BLaER1 treated with 17β-estradiol and CSF1 and Interleukin-3, amounts not matched to agents 10 nM and 100 nM (cell line): Measurements from ENCODE around the gene NHS.
"Not testable (repeated sequence)": the region's sequence is repeated elsewhere in the genome, so short reads cannot be mapped to it uniquely, and the experiment has no call there.

ENCODE experiments used
- H3K27ac ChIP-seq, 11 experiments: shearing (Covaris generic); formaldehyde crosslinking; 2 replicates each; pipeline ENCODE4 v1.8.1; 2022
- H3K27me3 ChIP-seq, 11 experiments: shearing (Covaris generic); formaldehyde crosslinking; 2 replicates each; pipeline ENCODE4 v1.8.1; 2022
- H3K36me3 ChIP-seq, 11 experiments: shearing (Covaris generic); formaldehyde crosslinking; 2 replicates each; pipeline ENCODE4 v1.8.1; 2022
- H3K4me1 ChIP-seq, 10 experiments: shearing (Covaris generic); formaldehyde crosslinking; 2 replicates each; pipeline ENCODE4 v1.8.1; 2022
- H3K4me2 ChIP-seq, 11 experiments: shearing (Covaris generic); formaldehyde crosslinking; 2 replicates each; pipeline ENCODE4 v1.8.1; 2022
- H3K4me3 ChIP-seq, 10 experiments: shearing (Covaris generic); formaldehyde crosslinking; 2 replicates each; pipeline ENCODE4 v1.8.1; 2022
- H3K9ac ChIP-seq, 11 experiments: shearing (Covaris generic); formaldehyde crosslinking; 2 replicates each; pipeline ENCODE4 v1.8.1; 2022
- H3K9me3 ChIP-seq, 11 experiments: shearing (Covaris generic); formaldehyde crosslinking; replicated peaks in 1 of 11; 2 replicates each; pipeline ENCODE4 v1.8.1; 2022
- H4K20me1 ChIP-seq, 11 experiments: shearing (Covaris generic); formaldehyde crosslinking; 2 replicates each; pipeline ENCODE4 v1.8.1; 2022
- Cebpa-rat ChIP-seq, 11 experiments: shearing (Covaris generic); IDR thresholded peaks; 2 replicates each; pipeline ENCODE4 v1.8.1; 2022

NHS gene

DNA sequence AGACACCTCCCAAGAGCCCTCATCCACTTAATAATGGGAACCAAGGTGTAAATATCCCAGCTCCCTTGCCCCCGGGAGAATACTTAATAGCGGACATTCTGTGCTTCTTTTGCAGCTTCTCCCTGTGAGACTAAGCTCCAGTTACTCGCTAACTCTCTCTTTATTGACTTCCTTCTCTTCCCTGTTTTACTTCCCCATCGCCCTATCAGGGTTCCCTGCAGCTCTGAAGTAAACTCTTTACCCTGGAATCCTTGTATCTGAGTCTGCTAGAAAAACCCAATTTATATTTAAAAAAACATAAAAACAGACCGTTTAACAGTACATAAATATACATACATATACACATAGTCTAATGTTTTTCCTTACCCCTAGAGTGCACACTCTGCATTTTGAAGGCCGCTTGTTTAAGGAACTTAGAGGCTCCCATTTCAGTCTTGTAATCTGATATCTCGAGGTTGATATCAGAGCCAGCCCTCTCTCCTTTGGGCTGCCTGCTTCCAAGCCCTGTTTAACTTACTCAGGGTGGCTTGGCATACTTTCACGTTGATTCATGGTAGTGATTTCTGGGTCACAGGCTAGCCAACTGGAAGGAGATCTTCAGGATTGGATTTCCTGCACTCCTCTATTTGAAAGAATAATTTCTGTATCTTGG is 184.9 kb downstream of the NHS start:
- Histone ChIP-seq H3K9ac (no peak overlapping the region), H3K4me3 (no peak overlapping the region), H3K9me3 (0 out of 22 replicates have a peak, but pooled peaks cover 0 to 7% (median 0%) of the 10 kb centered on the region in 11 experiments), H3K27ac (no peak overlapping the region), H3K4me2 (peak overlapping the region in 1 of 11 experiments; percentile 18; a peak in 1 of 22 replicates), H3K36me3 (no peaks in the 10 kb centered on the region), H3K4me1 (peaks cover 0 to 10% (median 2%) of the 10 kb centered on the region in 10 experiments; a peak in 5 of 20 replicates), H3K27me3 (peaks cover 92 to 100% (median 98%) of the 10 kb centered on the region in 11 experiments), H4K20me1 (peaks cover 0 to 3% (median 0%) of the 10 kb centered on the region in 11 experiments; a peak in 5 of 22 replicates)
- no peak for TF ChIP-seq Cebpa-rat (IDR thresholded peaks at IDR 0.05)

DNA sequence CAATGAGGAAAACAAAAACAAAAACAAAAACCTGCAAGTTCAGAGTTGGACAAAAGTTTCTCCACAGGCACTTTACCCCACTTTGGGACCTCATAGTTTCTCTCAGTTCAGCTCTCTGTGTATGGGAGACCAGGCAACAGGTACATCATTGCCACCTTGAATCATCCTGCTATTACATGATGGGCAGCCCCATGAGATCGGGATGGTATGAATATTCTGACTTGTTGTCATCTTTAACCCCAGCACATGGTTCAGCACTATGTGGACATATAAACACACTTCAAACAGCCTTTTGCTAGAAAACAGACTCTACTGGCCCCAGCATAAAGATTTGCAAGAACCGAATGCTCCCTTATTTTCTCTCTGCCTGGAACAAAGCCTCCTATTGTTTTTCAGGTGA is 185.4 kb downstream of the NHS start:
- Histone ChIP-seq H3K9me3 (0 out of 22 replicates have a peak, but pooled peaks cover 0 to 7% (median 0%) of the 10 kb centered on the region in 11 experiments), H3K27ac (no peak overlapping the region), H3K4me1 (peaks cover 0 to 10% (median 2%) of the 10 kb centered on the region in 10 experiments; a peak in 5 of 20 replicates), H3K27me3 (peaks cover 92 to 100% (median 98%) of the 10 kb centered on the region in 11 experiments), H3K36me3 (no peaks in the 10 kb centered on the region), H4K20me1 (peaks cover 0 to 3% (median 0%) of the 10 kb centered on the region in 11 experiments; a peak in 4 of 22 replicates), H3K4me2 (peak overlapping the region in 1 of 11 experiments; percentile 15; a peak in 1 of 22 replicates), H3K9ac (no peak overlapping the region), H3K4me3 (no peak overlapping the region)
- no peak for TF ChIP-seq Cebpa-rat (IDR thresholded peaks at IDR 0.05)

DNA sequence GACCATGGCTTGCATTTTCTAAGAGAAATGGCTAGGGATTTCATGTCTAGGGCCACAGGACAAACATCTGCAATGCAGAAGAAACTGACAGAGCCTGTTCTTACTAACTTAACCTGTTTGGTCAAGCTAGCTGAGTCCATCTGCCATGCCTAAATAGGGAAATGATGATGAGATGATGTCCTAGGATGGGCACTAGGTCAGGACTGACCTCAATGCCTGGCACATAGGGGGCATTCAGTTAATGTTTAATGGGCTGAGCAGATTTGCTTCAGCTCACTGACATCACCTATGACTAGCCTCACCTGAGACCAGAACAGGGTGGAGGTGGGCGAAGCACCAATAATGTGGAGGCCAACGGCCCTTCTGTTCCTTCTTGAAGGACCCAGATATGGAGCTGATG is 188.1 kb downstream of the NHS start:
- Histone ChIP-seq H3K4me2 (peak overlapping the region in 3 of 11 experiments; percentile 2 to 31 (median 21); a peak in 3 of 22 replicates), H3K4me3 (no peak overlapping the region), H3K4me1 (peaks cover 0 to 15% (median 10%) of the 10 kb centered on the region in 10 experiments; a peak in 7 of 20 replicates), H3K27me3 (peaks cover 97 to 100% (median 98%) of the 10 kb centered on the region in 11 experiments), H3K9me3 (0 out of 22 replicates have a peak, but pooled peaks cover 0 to 7% (median 0%) of the 10 kb centered on the region in 11 experiments), H3K36me3 (no peaks in the 10 kb centered on the region), H3K9ac (no peak overlapping the region), H3K27ac (no peak overlapping the region), H4K20me1 (no peaks in the 10 kb centered on the region; a peak in 4 of 22 replicates)
- TF ChIP-seq Cebpa-rat (IDR thresholded peaks at IDR 0.05), result no peak

DNA sequence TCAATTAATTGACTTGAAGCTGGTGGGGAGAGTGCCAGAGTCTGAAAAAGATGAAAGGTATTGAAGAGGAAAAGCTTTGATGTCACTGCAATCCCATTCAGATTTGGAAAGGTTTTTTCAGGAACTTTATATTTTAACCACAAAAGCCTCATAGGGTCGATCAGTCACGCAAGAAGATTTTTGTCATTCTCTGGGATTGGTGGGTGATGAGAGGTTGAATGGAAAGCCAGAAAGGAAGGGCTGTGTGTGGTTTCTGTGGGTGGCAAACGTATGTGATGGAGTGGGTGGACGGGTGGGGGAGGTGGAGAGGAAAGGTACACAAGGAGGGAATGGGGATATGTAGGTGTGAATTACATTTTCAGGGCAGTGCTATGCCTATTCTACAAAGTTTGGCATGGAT is 188.5 kb downstream of the NHS start:
- Histone ChIP-seq H3K27ac (no peak overlapping the region), H4K20me1 (no peaks in the 10 kb centered on the region; a peak in 4 of 22 replicates), H3K9me3 (0 out of 22 replicates have a peak, but pooled peaks cover 0 to 7% (median 0%) of the 10 kb centered on the region in 11 experiments), H3K36me3 (no peaks in the 10 kb centered on the region), H3K4me1 (peaks cover 0 to 15% (median 10%) of the 10 kb centered on the region in 10 experiments; a peak in 7 of 20 replicates), H3K4me3 (no peak overlapping the region), H3K27me3 (peaks cover 93 to 98% (median 96%) of the 10 kb centered on the region in 11 experiments), H3K9ac (no peak overlapping the region), H3K4me2 (peak overlapping the region in 3 of 11 experiments; percentile 2 to 31 (median 21); a peak in 3 of 22 replicates)
- TF ChIP-seq Cebpa-rat (IDR thresholded peaks at IDR 0.05), result no peak

DNA sequence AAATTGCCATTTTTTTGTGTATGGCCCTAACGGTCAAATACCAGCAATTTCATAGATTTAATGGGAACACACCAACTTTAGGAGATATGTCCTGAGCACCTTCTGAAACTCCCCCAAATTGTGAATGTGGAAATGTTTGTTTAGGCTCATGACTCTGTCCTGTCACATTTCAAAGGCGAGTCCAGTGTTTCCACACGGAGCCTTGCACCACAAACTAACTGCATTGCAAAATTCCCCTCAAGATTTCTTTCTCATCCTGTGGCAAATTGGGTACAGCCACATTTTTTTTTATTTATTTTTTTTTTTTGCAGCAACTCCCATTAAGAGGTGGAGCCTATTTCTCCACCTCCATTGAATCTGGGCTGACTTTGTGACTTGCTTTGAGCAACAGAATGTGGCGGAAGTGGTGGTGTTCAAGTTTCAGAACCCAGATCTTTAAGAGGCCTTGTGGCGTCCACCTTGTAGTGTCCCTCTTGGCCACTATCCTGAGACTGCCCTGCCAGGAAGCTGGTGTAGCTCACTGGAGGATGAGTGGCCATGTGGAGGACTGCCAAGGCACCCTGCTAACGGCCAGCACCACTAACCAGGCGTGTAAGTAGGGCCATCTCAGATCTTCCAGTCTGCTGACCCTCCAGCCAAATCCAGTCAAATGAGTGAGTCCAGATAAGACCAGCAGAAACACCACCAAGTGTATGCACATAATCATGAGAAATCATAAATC is 189.8 kb downstream of the NHS start:
- no peak for TF ChIP-seq Cebpa-rat (IDR thresholded peaks at IDR 0.05)
- Histone ChIP-seq H3K4me1 (peaks cover 0 to 15% (median 8%) of the 10 kb centered on the region in 10 experiments; a peak in 5 of 20 replicates), H3K27me3 (peaks cover 80 to 89% (median 87%) of the 10 kb centered on the region in 11 experiments), H3K4me2 (no peak overlapping the region), H3K9ac (no peak overlapping the region), H3K27ac (no peak overlapping the region), H4K20me1 (no peaks in the 10 kb centered on the region; a peak in 4 of 22 replicates), H3K9me3 (peaks cover 0 to 15% (median 0%) of the 10 kb centered on the region in 11 experiments; a peak in 3 of 22 replicates), H3K36me3 (no peaks in the 10 kb centered on the region), H3K4me3 (no peak overlapping the region)

DNA sequence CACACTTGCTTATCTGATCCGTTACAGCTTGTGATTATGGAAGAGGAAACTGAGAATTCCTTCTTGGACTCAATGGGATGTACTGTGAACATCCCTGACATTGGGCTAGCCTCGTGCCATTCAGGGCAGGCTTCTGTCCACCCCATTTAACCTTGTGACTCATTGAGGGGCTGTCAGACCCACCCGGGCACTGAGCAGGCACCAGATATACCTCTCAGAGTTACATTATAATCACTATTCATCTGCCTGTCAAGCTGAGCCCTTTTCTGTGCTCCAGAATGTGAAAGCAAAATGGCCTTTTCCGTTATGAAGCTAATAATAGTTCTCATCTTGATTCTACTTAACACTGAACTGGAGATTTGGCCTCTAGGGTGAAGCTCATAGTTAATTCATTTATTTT is 191.7 kb downstream of the NHS start:
- Histone ChIP-seq H3K9me3 (peaks cover 0 to 11% (median 0%) of the 10 kb centered on the region in 11 experiments; a peak in 3 of 22 replicates), H3K9ac (no peak overlapping the region), H3K27me3 (peaks cover 62 to 87% (median 83%) of the 10 kb centered on the region in 11 experiments), H3K4me2 (peak overlapping the region in 5 of 11 experiments; percentile 2 to 25 (median 12); a peak in 4 of 22 replicates), H4K20me1 (no peaks in the 10 kb centered on the region; a peak in 3 of 22 replicates), H3K4me1 (peaks cover 0 to 15% (median 8%) of the 10 kb centered on the region in 10 experiments; a peak in 5 of 20 replicates), H3K4me3 (no peak overlapping the region), H3K36me3 (no peaks in the 10 kb centered on the region), H3K27ac (no peak overlapping the region)
- no peak for TF ChIP-seq Cebpa-rat (IDR thresholded peaks at IDR 0.05)

DNA sequence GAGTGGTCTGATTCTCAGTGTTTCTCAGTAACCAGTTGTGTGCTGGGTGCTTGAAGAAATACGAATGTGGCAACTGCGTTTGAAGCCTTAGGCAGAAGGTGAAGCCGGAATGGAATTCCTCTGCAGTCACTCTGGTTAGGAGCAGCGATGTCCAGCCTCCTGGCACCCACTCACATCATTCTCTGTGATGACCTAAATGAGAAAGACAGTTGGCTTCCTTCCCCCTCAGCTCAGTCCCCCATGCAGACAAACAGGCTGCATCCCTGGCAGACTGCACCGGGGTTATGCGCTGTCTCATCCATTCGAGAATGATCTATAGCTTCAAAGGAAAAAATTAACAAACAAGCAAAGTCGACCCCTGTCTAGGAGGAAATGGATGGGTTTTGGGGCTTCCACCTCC is 192.2 kb downstream of the NHS start:
- Histone ChIP-seq H3K9ac (no peak overlapping the region), H3K36me3 (no peaks in the 10 kb centered on the region), H3K9me3 (peaks cover 0 to 11% (median 0%) of the 10 kb centered on the region in 11 experiments; a peak in 3 of 22 replicates), H3K27me3 (peaks cover 57 to 87% (median 83%) of the 10 kb centered on the region in 11 experiments), H3K27ac (no peak overlapping the region), H3K4me1 (peaks cover 0 to 15% (median 8%) of the 10 kb centered on the region in 10 experiments; a peak in 5 of 20 replicates), H3K4me3 (no peak overlapping the region), H3K4me2 (peak overlapping the region in 6 of 11 experiments; percentile 2 to 25 (median 6); a peak in 6 of 22 replicates), H4K20me1 (no peaks in the 10 kb centered on the region; a peak in 3 of 22 replicates)
- TF ChIP-seq Cebpa-rat (IDR thresholded peaks at IDR 0.05), result no peak

DNA sequence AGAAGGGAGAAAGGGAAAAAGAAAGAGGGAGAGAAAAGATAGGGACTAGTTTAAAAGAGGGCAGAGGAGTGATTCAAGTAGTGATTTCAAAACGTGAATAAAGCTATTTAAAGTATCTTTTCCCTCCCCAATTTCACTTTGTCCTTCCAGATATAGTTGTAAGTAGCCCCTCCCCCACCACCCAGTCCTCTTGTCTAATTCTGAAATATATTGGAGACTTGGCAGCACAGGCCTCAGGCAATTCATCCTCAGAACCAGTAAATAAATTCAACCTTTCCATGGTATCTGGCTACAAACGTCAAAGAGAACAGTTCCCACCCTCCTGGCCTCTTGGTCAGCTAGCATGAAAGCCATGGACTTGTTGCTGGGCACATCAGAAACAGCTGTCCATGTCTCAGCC is 192.8 kb downstream of the NHS start:
- no peak overlapping the region for H3K4me3 ChIP-seq
- H3K27ac ChIP-seq, result no peak overlapping the region
- H4K20me1 ChIP-seq, result no peaks in the 10 kb centered on the region; a peak in 1 of 22 replicates
- H3K9me3 ChIP-seq, result peaks cover 0 to 17% (median 0%) of the 10 kb centered on the region in 11 experiments; a peak in 4 of 22 replicates
- peak overlapping the region in 3 of 11 experiments; percentile 2 to 12 (median 4); a peak in 2 of 22 replicates for H3K4me2 ChIP-seq
- H3K4me1 ChIP-seq, result peaks cover 0 to 15% (median 8%) of the 10 kb centered on the region in 10 experiments; a peak in 5 of 20 replicates
- no peak overlapping the region for H3K9ac ChIP-seq
- H3K27me3 ChIP-seq, result peaks cover 57 to 87% (median 83%) of the 10 kb centered on the region in 11 experiments
- TF ChIP-seq Cebpa-rat (IDR thresholded peaks at IDR 0.05), result no peak
- no peaks in the 10 kb centered on the region for H3K36me3 ChIP-seq

DNA sequence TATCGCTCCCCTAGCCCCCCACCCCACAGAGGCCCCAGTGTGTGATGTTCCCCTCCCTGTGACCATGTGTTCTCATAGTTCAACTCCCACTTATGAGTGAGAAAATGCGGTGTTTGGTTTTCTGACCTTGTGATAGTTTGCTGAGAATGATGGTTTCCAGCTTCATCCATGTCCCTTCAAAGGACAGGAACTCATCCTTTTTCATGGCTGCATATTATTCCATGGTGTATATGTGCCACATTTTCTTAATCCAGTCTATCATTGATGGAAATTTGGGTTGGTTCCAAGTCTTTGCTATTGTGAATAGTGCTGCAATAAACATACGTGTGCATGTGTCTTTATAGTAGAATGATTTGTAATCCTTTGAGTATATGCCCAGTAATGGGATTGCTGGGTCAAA is 193.8 kb downstream of the NHS start:
- not testable (repeated sequence) for H3K36me3 ChIP-seq, H4K20me1 ChIP-seq, H3K4me2 ChIP-seq, H3K27ac ChIP-seq, H3K9ac ChIP-seq, H3K4me3 ChIP-seq
- Histone ChIP-seq H3K27me3 (peaks cover 58 to 87% (median 85%) of the 10 kb centered on the region in 11 experiments), H3K9me3 (peaks cover 0 to 27% (median 0%) of the 10 kb centered on the region in 11 experiments; a peak in 6 of 22 replicates), H3K4me1 (peaks cover 0 to 13% (median 6%) of the 10 kb centered on the region in 10 experiments; a peak in 2 of 20 replicates)
